H1 (cell line): ENCODE data around the gene UMODL1.

Experiments
- ASH2L ChIP-seq: fragments of 200-600, 300-600 bp; sonication (generic); IDR thresholded peaks from one replicate; pipeline ENCODE4 v1.7.1; 2017; ENCODE audit warnings: low read length
- EGR1 ChIP-seq: IDR thresholded peaks from 2 replicates; pipeline ENCODE4 v1.6.1; 2011; ENCODE audit warnings: low read depth, low read length, borderline replicate concordance
- EZH2 ChIP-seq: fragments of 200-600 bp; sonication (generic); IDR thresholded peaks from 2 replicates; pipeline ENCODE4 v1.7.1; 2012; ENCODE audit warnings: low read depth, mild to moderate bottlenecking, moderate library complexity, low read length, inconsistent platforms; ENCODE audit not compliant: severe bottlenecking
- GABPA ChIP-seq: IDR thresholded peaks from 2 replicates; pipeline ENCODE4 v1.6.1; 2011; ENCODE audit warnings: mild to moderate bottlenecking, low read length, moderate library complexity, borderline replicate concordance; ENCODE audit not compliant: insufficient read depth
- JUN ChIP-seq: IDR thresholded peaks from 2 replicates; pipeline ENCODE4 v1.6.1; 2011; ENCODE audit warnings: low read depth, mild to moderate bottlenecking, improper control_type of control experiment, low read length
- KDM5A ChIP-seq: fragments of 200-600 bp; IDR thresholded peaks from 2 replicates; pipeline ENCODE4 v1.7.1; 2012; ENCODE audit warnings: mild to moderate bottlenecking, low read length, inconsistent platforms, mixed read lengths
- POLR2A ChIP-seq, 2 experiments: IDR thresholded peaks; 1 replicate in 1 of 2; 2 replicates in 1 of 2; pipeline ENCODE4 v1.6.1; 2011; ENCODE audit warnings: low read depth in 2 of 2, low read length in 2 of 2, mild to moderate bottlenecking in 2 of 2; ENCODE audit errors: control extremely low read depth in 1 of 2
- POU5F1 ChIP-seq: IDR thresholded peaks from 2 replicates; pipeline ENCODE4 v1.6.1; 2011; ENCODE audit warnings: low read depth, mild to moderate bottlenecking, low read length, moderate library complexity
- SP1 ChIP-seq: IDR thresholded peaks from 2 replicates; pipeline ENCODE4 v1.6.1; 2011; ENCODE audit warnings: low read depth, low read length
- SP2 ChIP-seq: IDR thresholded peaks from 2 replicates; pipeline ENCODE4 v1.6.1; 2012; ENCODE audit warnings: mild to moderate bottlenecking, low read length, inconsistent platforms
- TAF1 ChIP-seq: IDR thresholded peaks from 2 replicates; pipeline ENCODE4 v1.6.1; 2011; ENCODE audit warnings: mild to moderate bottlenecking, low read depth, low read length
- TF ChIP-seq, protein P1 (sequence below), 3 experiments: IDR thresholded peaks; 1 replicate in 2 of 3; 2 replicates in 1 of 3; pipeline versions ENCODE4 v1.5.1 to v1.6.1; 2011; ENCODE audit warnings: low read length in 3 of 3, mild to moderate bottlenecking in 3 of 3, inconsistent platforms in 2 of 3, low read depth in 1 of 3, moderate library complexity in 1 of 3; ENCODE audit not compliant: insufficient read depth in 1 of 3; ENCODE audit errors: control extremely low read depth in 1 of 3
- TF ChIP-seq, protein P2 (sequence below): IDR thresholded peaks from 2 replicates; pipeline ENCODE4 v1.6.1; 2012; ENCODE audit warnings: inconsistent platforms
- TF ChIP-seq, protein P3 (sequence below): IDR thresholded peaks from 2 replicates; pipeline ENCODE4 v1.6.1; 2012; ENCODE audit warnings: inconsistent platforms

DNA sequence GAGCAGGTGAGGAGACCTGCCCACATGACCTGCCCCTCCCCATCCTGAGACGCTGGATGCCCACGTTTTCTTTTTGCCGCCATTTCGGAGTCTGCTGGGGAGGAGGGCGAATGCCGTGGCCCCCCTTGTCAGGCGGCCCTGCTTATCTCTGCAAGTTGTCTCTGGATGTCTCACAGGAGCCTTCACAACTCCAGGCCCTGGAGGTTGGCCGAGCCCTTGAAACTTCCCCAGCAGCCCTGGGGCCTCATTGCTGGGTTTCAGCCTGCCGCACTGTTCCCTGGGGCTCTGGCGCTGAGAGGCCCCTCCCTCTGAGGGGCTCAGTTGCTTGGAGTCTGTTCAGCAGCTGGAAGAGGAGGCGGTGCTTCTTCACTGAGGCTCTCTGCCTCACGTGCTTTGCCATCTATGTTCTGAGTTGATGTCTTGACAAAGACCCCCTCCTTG, 31.2 kb upstream of the UMODL1 start:
- TF ChIP-seq SP1 (no peak), POU5F1 (no peak), SP2 (no peak), KDM5A (no peak), EZH2 (no peak), ASH2L (no peak), TAF1 (no peak), POLR2A (IDR thresholded peaks at IDR 0.05; ENCODE audit: control extremely low read depth in 1 of 2, low read depth in 2 of 2, low read length in 2 of 2) (no peak), GABPA (no peak), JUN (no peak), EGR1 (no peak)
- TF ChIP-seq, protein P1, sequence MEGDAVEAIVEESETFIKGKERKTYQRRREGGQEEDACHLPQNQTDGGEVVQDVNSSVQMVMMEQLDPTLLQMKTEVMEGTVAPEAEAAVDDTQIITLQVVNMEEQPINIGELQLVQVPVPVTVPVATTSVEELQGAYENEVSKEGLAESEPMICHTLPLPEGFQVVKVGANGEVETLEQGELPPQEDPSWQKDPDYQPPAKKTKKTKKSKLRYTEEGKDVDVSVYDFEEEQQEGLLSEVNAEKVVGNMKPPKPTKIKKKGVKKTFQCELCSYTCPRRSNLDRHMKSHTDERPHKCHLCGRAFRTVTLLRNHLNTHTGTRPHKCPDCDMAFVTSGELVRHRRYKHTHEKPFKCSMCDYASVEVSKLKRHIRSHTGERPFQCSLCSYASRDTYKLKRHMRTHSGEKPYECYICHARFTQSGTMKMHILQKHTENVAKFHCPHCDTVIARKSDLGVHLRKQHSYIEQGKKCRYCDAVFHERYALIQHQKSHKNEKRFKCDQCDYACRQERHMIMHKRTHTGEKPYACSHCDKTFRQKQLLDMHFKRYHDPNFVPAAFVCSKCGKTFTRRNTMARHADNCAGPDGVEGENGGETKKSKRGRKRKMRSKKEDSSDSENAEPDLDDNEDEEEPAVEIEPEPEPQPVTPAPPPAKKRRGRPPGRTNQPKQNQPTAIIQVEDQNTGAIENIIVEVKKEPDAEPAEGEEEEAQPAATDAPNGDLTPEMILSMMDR (IDR thresholded peaks at IDR 0.05; ENCODE audit: control extremely low read depth in 1 of 3, insufficient read depth in 1 of 3, low read depth in 1 of 3, low read length in 3 of 3) = no peak
- TF ChIP-seq, protein P2, sequence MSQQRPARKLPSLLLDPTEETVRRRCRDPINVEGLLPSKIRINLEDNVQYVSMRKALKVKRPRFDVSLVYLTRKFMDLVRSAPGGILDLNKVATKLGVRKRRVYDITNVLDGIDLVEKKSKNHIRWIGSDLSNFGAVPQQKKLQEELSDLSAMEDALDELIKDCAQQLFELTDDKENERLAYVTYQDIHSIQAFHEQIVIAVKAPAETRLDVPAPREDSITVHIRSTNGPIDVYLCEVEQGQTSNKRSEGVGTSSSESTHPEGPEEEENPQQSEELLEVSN = peak; percentile 67
- TF ChIP-seq, protein P3, sequence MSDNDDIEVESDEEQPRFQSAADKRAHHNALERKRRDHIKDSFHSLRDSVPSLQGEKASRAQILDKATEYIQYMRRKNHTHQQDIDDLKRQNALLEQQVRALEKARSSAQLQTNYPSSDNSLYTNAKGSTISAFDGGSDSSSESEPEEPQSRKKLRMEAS = no peak
